Cardiac septum (tissue), 1 donor: ENCODE data around the gene MRPS18B. TPM values are rescaled to one million over a fixed set of nuclear protein-coding genes. Genes with fewer than 3 reads are reported as not detected.
A peak's percentile ranks its signal among the peaks of the same experiment; 100 is the strongest.

Experiments
- DNase-seq: peaks from one replicate; pipeline ENCODE4 v3.0.0-alpha.2; 2020; ENCODE audit warnings: low spot score
- intact Hi-C: fragments of 100-400 bp; cut with DNase I; formaldehyde crosslinking; loops from one replicate; pipeline ENCODE4 v1.14.0; 2022
- total RNA-seq: library from RNA; stranded (reverse); fragmentation: NEBNext Ultra II Directional; extraction: Animal tissue kit (Norgen Biotek cat#: 25700); gene quantifications from one replicate; pipeline ENCODE4 v1.2.1, GENCODE V29; 2021
- donor health status: DM: no; HTN: no; CAD: no.

MRPS18B gene
- total RNA-seq, 1 donor from 2014 or later, result 96.1 TPM

DNA sequence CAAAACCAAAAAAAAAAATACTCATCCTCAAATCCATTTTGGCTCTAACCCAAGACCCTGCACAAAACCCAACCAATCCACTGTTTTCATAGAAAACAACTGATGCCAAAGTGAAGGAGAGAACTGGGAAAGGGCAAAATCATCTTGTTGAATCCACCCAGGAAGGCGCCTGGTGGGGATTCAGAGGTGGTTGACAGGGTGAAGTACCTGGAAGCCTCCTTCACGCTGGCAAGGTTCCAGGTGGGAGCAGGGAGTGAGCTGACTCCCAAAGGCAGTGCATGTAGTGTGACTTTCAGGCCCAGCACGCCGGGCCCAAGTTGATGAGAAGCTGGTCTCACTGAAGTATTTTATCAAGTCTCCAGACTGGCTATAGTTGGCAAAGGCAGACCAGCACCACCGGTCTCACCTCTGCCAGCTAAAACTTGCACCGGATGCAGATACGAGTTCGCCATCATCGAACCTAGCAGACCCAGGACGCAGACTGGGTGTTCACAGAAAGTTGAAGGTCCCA lies 17.1 kb upstream of the MRPS18B start:
- intact Hi-C loops, result loop anchor here (5.0 kb wide), 1 partner anchor 118 kb away; no protein-coding TSS in a partner anchor
- DNase-seq, result no peak

DNA sequence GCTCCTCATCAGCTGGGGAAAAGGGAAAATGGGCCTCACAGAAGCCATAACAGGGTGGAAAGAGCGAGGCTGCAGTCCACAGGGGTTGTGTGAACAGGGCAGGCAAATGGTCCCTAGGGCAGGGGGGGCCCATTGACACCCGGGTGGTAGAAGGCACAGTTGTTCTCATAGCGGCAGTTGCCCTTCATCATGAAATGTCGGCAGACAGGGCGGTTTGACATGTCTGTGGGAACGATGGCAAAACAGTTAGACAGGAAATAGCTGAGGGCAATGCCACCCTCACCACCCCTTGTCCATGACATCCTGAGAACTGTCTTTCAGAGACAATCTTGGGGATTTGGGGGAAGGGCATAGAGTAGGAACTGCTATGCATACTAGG lies 16.2 kb upstream of the MRPS18B start:
- intact Hi-C loops, result loop anchor here (5.0 kb wide), 1 partner anchor 119 kb away; no protein-coding TSS in a partner anchor

DNA sequence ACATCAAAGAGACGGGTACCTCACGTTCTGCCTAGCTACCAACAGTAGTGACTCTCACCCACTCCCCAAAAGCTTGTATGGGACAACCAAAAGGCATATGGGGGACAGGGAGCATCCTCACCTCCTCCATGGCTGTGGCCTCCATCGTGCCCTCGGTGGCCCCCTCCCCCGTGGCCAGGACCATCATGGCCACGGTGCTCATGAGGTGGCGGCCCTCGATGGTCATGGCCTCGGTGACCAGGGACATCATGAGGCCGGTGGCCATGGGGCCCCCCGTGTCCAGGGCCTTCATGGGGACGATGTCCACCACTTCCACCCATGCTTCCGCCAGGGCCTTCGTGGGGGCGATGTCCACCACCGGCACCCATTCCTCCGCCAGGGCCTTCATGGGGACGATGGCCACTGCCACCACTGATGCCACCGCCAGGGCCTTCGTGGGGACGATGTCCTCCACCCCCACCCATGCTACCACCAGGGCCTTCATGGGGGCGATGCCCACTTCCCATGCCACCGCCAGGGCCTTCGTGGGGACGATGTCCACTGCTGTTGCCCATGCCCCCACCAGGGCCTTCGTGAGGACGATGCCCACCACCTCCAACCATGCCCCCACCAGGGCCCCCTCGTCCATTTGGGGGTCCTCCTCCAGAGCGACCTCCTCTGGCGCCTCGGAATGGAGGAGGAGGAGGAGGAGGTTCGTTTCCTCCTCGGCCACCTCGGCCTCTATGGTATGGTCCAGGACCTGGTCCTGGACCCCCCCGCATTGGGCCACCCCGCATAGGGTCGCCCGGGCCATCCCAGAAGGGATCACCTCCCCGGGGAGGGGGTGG lies 15.6 kb upstream of the MRPS18B start:
- intact Hi-C loops, result loop anchor here (5.0 kb wide), 1 partner anchor 120 kb away; no protein-coding TSS in a partner anchor
- no peak for DNase-seq

More for the DNA sequence above, 16.2 kb upstream of the MRPS18B start:
- no peak for DNase-seq

DNA sequence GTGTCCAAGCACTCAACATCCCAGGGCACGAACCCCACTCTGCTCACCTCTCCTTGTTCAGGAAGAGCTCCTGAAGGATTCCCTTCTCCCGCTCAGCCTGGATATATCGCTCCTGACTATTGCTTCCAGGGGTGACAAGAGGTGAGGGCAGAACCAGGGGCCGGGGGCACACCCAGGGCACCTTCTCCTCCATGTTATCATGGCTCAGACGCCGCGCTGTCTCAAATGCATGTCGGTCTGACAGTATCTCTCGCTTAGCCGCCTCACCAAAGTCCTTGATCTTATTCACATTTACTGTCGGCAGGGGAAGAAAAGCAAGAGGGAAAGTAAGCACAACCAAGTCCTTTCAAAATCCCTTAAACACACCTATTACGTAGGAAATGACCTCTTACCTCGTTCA lies 13.7 kb upstream of the MRPS18B start:
- DNase-seq, result no peak
- intact Hi-C loops, result loop anchor here (5.0 kb wide), 1 partner anchor 122 kb away; no protein-coding TSS in a partner anchor

DNA sequence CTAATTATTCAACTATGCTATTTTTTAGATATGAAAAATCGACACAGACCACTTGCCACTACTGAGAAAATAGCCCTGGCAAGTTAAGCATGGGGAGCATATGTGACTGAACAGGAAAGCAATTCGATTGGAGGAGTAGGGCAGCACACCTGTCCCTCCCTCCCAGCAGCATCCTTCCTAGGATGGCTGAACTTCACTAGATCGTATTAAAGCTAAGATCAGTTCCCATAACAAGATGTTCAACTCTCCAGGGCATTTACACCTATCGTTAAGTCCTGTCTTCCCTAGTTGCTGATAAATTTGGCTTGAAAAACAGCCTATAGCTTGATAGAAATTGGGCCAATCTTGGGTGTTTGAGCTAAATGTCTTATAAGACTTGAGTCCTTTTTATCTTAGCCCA lies 7.6 kb upstream of the MRPS18B start:
- intact Hi-C loops, result no loop called here

DNA sequence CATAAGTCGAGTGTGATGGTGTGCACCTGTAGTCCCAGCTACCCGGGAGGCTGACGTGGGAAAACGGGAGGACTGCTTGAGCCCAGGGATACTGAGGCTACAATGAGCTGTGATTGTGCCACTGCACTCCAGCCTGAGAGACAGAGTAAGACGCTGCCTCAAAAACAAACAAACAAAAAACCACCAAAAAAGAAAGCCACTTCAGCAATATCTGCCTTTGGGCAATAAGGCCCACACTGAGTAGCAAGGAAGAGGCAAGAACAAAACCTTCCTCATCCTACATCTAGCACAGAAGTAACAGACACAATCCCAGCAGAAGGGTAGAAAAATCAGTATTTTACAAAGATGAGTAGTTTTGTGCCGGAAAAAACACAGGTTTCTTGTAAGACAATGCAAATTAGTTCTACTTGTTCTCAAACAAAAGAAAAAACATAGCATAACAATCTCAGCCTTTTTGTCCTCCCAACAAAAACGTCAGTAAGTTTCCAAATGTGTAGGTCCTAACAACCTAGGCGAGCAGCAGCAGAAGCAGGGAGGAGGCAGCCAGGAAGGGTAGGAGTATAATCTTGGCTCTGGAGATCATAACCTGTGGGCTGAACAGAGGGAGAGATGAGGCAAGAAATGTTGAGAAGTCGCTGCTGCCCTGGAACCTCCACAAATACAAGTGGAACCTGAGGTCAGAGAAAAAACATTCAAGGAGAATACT lies 6.3 kb upstream of the MRPS18B start:
- no peak for DNase-seq
- intact Hi-C loops, result no loop called here

More for the DNA sequence above, 7.6 kb upstream of the MRPS18B start:
- DNase-seq, result no peak

DNA sequence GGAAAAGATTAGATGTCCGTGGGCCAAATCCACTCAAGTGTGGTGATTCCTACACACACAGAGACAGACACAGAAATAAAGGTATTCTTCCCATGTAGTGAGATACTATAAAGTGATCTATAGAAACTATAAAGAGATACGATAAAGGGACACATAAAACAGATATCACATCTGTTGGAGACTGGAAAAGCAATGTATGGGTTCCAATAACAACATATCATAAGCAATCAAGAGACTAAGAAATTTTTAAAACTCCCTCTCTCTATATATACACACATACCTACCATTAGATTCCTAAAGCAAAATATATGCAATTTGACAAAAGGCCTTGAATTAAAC lies 5.8 kb upstream of the MRPS18B start:
- intact Hi-C loops, result no loop called here
- DNase-seq, result no peak

DNA sequence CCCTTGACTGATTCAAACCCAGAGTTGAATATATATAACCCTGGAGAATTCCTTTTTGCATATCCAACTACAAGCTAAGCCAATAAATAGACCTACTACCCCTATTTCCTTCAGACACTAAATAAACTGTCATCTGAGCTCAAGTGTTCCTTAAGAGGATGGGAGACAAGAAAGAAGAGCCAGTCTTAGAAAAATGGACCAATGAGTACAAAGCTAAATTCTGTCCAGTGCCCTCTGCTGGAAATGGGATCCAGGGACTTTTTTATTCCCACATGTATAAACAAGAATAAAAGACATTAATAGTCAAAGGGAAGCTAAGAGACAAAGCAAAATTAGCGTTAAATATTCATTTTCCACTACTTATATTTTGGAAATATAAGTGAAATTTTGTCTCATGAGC lies 5.4 kb upstream of the MRPS18B start:
- intact Hi-C loops, result no loop called here
- no peak for DNase-seq

DNA sequence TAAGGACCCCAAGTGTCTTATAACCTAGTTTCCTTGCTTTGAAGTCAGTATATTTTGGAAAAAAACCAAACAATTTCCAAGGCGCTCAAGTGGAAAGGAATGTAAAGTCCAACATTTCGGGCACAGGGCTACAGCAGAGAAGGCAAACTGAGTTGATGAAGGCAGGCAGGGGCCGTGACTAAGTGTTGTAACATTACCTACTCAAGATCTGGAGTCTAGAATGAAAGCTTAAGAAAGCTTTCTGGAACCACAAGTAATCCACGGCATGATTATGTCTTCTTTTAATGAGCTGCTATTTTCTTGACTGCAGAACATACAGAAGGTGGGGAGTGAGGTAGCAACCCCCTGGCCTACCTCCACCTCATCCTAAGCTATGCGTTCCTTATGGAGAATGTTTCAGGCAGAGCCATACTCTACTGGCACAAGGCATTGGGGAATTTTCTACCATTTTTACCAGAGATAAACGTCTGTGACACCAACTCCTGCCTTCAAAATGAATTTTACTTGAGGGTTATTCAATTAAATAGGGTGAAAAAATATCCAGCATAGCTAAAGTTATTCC lies 4.9 kb upstream of the MRPS18B start:
- intact Hi-C loops, result no loop called here
- no peak for DNase-seq

DNA sequence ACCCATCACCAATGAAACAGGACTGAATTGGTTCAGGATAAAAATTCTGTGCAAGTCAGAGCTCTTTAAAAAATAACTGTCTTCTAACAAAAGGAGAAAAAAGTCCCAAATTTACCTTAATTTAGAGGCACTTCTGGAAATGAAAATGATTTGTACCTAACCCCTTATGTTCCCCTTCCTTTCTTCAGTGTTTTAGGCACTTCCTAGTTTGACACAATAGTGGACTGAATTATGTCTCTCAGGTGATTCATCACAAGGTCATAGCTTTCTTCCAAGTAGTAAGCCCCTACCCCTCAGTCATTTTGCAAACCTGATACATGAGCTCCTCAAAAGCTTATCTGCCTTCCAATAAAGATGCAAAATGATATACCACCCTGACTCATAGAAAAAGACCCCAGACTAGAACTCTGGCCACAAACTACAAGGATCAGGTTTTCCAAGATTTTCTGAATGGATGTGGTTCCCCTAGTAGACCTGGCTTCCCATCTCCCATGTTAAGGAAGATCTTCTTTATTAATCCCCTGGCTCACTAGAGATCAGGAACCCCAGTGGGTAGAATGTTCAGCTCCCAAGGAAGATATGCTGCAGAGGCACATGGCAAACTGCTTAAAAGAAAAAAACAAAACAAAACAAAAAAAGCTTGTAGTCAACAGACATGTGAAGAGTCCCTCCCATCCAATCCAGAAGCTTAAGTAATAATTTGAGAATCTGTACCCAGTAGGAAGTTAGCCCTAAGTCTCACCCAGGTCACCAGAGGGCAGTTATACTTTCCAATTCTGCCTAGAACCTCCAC lies 4.2 kb upstream of the MRPS18B start:
- intact Hi-C loops, result no loop called here
- no peak for DNase-seq

DNA sequence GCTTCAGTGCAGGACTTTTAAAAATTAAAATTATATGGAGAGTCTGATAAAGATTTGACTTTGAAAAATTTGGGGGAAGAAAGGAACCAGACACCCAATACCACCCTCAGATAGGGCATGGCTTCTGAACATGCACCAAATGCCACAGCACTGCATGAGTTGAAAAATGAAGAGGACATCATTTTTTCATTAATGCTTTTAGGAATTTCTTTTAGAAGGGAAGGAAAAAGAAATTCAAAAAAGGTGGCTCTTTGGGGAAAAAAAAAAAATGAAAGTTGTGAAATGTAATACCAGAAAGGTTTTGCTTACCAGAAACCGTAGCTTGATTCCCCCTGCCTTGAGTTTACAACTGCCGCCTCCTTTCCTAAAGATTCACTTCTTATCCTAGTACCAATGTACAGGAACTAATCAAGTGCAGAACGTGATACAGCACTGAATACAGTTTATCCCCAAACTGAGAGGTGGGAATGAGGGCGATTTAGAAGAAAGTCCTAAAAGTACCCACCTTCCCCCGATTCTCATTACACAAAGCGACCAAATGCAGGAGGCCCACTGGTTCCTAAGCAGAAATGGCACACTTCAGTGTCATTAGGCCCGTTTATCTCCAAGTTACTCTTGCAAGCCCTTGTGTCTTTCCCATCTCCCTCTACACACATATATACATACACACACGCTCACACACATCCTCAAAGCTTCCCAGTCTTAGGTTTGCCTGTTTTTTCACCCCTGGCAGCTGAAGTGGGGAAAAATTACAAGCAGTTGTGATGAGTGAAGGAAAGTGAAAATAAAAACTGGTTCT lies 3.4 kb upstream of the MRPS18B start:
- intact Hi-C loops, result no loop called here
- DNase-seq, result no peak

DNA sequence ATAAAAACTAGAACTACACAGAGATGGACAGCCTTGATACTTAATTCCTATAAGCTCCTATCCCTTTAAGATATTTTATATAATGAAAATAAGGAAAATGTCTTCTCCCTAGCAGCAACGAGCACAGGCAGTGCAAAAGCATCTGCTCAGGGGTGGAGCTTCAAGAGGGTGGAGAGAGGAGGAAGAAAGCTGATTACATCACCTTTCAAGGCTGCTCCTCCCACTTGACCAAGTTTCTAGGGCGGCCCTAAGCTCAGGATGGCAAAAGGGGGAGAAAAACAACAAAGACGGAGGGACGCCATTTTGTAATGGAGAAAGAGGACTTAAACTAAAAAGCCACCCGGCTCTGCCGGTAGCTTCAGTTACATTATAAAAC lies 2.8 kb upstream of the MRPS18B start:
- intact Hi-C loops, result loop anchor here (5.0 kb wide), 3 partner anchors 58 to 927 kb away; partner anchors contain the start of genes DDX39B, GNL1, PPP1R18 and PRR3
- DNase-seq, result peak; percentile 90

DNA sequence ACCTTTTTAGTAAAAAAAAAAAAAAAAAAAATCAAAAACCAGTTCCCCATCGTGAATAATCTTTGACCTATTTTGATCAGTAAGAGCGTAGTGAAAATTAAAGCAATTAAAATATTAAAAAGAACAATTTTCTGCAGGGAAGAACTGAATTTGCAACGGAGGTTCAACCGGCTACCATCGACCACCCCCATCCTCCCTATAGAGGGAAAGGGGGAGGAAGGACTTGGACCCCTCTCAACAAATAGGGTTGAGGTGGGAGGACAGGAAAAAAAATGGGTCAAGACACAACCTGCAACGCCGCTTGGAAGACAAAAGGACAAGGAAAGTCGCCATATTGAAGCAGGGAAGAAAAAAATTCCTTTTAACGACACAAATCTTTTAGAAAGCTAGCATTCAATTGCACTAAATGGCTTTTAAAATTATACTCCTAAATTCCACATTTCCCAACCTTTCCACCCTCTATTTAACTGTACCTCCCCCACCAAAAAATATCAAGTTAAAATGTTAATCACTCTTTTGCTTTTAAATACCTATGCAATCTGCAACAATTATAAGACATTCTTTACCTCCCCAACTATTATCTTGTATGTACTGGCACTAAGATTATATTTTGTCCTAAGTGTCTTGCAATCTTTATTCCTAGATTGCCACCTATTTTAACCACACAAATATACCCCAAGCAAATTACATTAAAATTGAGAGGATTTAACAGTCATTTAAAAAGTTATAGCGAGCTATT lies 2.3 kb upstream of the MRPS18B start:
- intact Hi-C loops, result loop anchor here (5.0 kb wide), 3 partner anchors 58 to 927 kb away; partner anchors contain the start of genes DDX39B, GNL1, PPP1R18 and PRR3
- DNase-seq, result no peak

DNA sequence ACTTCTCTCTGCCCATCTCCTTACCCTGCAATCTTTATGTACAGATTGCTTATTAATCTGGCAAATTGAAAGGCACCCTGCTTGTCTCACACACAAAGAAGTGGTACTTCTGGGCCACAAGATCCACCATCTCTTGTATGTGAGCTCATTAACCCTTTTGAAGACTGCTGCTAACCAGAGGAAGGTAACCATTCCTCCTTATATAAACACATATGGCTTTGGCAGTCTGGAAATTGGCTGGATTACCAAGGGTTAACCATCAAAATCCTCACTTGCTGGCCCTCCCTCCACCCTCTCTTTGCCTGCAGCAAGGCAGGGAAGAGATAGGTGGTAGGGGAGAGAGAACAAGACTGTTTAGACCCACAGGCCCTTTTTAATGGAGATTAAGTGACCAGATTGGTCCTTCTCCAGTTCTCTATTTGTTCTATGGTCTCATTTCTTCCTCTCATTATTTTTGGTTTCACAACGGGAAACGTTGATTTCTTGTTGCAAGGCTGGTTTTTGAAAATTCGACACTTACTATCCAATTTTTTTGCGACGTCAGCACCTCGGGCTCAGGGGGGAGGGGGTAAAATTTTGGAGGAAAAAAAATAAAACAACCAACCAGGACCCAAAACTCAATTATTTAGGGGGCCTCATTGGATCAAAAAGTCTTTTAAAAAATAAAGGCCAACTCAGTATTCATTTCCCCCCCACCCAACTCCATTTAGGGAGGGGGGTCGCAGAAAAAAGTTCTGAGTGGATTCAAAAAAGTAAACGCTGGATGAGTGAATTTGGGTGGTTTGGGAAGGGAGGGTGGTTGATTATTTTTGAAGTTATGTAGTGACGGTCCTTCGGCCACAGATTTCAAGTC lies 1.5 kb upstream of the MRPS18B start:
- DNase-seq, result no peak
- intact Hi-C loops, result loop anchor here (5.0 kb wide), 3 partner anchors 59 to 926 kb away; partner anchors contain the start of genes DDX39B, GNL1, PPP1R18 and PRR3

DNA sequence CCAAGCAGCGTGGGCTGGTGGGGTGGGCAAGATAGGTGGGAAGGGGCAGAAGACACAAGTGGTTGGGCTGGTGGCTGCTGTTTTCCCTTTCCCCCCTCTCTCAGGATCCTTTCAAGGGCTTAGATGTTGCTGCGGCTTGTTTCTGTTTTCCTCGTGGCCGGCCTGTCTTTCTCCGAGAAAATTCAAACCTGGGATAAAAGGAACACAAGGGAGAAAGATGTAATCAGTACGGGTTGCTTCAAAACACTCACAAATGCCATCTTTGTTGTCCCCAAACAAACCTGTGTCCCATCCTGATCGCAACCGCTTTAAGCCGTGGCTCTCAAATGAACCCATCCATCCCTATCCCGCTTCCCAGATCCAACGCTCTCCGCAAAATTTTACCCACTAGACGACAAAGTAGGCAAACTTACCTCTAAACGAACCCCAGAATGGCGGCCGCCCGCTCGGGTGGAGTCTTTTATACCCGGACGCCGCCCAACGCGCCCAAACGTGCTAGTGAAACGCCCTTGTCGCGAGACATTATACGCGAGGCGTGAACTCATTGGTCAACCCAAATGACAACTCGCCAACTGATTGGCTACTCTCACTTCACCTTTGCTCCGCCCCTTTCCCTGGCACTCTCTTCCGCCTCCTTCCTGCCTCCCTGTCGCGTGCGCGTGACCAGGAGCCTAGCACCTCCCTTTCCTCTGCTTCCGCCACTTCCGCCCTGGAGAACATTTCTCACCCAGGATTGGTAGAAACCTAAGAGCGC lies 652 bp upstream of the MRPS18B start, which contains the start of gene PPP1R10:
TSS of gene PPP1R10 (minus strand) at position 433 of the 754 bp plus-strand sequence. CDS start 7,299 bp downstream, outside the sequence.
- intact Hi-C loops, result loop anchor here (1.0 to 5.0 kb wide), 4 partner anchors 60 to 925 kb away; partner anchors contain the start of genes DDX39B, GNL1, MDC1 and PPP1R18
- DNase-seq, result peak; percentile 99

DNA sequence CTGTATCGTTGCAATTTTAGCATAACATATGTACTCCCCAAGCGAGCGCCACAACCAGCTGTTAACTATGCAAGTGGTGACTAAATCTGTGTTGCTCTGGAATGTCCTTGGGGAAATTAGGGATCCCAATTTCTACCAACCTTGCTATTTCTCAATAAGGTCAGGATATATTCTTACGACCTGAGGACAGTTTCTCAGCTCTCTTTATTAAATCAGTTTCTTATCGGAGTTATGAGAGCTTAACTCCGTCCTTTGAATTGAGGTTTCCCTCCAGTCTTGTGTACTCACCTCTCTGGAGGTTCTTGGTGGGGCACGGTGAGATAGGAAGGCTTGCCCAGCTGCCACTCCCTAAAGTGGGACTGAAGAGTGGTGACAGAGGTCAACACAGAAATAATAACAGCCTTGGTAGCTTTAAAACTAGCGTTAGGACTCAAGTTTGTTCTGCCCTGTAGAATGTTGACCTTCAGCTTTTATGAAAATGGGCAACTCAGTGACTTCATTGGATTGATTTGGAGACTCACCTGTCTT lies 694 bp downstream of the MRPS18B start:
- intact Hi-C loops, result loop anchor here (5.0 kb wide), 3 partner anchors 61 to 924 kb away; partner anchors contain the start of genes DDX39B, GNL1, PPP1R18 and PRR3
- DNase-seq, result no peak
